CD4-positive, alpha-beta T cell treated with Interleukin-1 beta for 1 hour (primary cell): ENCODE data around the gene GMPR.

Source experiments
- DNase-seq, 2 donors: peaks; one replicate each; pipeline ENCODE4 v3.0.0-alpha.2; 2020 to 2022

Gene GMPR

DNA sequence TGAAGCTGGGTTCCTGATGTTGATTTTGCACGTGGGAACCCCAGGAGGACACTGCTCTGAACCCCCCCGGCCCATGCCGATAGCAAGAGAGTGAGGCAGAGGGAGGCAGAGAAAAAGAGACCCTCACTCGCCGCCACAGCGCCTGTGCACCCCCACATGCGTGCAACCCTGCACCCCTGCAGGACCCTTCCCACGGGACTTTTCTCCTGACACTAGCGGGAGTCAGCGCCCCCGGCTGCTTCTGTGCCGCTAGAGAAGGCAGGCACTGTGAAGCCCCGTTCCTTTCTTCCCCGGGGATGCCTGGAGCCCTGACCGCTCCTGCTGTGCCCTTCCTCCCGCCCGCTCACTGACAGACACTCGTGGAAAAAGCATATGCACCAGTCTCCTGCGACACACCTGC is 67.4 kb downstream of the GMPR start:
- no peak for DNase-seq

DNA sequence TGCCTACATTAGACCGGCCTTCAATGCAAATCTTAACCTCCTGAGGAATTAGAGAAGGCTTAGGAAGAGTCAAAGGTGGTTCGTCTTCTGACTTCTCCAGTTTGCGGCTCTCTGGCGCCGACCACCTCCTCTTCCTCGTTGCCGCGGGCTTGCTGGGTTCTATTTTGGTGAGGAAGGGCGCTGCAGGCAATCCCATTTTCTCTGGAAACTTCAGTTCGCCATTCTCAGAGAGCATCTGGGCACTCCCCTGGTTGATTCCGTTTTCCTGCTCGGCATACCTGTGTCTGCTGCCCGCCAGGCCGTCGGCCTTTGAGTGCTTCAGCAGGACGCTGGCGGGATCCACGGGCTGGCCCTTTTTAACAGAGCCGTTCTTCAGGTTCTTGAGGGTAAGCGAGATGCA is 67.9 kb downstream of the GMPR start:
- DNase-seq = no peak

DNA sequence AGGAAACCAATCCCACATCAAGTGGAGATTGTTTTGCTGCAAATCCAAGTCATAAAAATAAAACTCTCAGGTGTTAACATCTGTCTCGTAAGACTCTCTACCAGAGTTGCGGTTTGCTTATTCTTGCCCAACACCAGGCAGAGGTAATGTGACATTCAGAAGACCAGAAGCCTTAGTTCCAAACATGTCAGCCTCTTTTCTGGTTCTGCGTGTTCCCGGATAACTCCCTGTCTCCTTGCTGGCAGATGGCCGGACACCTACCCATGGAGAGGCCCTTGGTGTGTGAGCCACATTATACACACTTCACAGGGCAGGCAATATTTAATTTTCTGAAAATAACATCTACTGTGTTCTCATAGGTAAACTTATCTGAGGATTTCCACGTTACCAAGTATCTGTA is 73.4 kb downstream of the GMPR start:
- DNase-seq = no peak

DNA sequence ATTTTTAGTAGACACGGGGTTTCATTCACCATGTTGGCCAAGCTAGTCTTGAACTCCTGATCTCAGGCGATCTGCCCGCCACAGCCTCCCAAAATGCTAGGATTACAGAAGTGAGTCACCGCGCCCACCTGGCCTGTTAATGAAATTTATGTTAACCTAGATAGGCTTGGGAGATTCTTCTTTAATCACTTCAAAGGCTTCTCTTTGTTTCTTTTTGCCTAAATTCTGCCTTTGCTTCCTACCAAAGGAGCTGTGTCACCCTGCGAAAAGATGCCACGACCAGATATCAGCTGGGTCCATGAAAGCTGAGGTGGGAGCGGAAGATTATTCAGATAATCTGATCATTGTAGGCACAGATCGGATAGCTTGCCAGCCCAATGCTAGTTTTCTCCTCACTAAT is 75.3 kb downstream of the GMPR start:
- DNase-seq = no peak

DNA sequence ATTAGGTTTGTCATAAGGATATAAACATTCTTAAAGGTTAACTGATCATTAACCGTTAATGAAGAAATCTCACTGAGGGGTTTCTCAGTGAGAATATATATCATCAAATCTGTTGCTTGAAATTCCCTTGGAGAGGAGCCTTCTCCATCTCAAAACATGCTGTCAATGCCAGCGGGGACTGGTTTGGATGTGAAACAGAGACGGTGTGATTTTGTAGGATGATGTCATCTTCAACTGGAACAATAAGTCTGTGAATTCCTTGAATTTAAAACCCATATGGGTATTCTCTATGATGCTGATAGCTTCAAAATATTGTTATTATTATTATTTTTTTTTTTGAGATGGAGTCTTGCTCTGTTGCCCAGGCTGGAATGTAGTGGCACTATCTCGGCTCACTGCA is 75.9 kb downstream of the GMPR start:
- no peak for DNase-seq

DNA sequence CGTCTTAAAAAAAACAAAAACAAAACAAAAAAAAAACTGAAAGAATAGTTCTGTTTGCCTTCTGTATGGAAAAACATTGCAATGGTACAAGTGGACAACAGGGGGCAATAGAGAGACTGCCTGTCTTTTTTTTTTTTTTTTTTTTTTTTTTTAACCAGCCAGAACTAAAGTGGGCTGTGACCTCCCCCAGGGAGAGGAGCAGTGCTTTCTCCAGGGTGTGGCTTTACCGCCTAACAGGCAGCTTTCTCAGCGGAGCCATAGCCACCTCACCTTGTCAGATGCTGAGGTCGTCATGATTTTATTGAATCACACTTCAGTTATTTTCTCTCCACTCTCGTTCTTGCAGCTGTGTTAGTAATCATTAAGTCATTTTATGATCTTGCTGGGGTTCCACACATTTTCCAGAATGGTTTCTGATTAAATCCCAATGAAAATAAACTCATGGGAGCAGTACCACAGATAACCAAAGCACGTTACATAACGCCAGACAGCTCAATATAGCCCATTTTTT is 78.4 kb downstream of the GMPR start:
- DNase-seq = peak; percentile 26 to 65

DNA sequence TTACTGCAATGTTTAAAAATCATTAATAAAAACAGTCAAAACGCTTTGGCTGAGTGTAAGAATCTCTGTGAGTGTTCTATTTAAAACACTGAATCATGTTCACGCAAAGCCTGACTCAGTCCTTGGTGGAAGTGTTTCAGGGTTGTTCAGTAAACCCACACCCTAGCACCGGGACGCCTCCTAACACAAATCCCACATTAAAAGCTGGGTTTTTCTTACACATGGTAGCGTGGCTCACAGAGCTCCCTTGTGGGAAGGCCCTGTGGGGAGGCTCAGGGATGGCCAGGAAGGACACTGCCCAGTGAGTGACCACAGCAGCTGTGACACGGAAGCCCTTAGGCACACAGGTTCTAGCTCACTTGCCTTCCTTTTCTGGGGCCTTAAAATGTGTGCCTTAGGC is 80.2 kb downstream of the GMPR start:
- no peak for DNase-seq

DNA sequence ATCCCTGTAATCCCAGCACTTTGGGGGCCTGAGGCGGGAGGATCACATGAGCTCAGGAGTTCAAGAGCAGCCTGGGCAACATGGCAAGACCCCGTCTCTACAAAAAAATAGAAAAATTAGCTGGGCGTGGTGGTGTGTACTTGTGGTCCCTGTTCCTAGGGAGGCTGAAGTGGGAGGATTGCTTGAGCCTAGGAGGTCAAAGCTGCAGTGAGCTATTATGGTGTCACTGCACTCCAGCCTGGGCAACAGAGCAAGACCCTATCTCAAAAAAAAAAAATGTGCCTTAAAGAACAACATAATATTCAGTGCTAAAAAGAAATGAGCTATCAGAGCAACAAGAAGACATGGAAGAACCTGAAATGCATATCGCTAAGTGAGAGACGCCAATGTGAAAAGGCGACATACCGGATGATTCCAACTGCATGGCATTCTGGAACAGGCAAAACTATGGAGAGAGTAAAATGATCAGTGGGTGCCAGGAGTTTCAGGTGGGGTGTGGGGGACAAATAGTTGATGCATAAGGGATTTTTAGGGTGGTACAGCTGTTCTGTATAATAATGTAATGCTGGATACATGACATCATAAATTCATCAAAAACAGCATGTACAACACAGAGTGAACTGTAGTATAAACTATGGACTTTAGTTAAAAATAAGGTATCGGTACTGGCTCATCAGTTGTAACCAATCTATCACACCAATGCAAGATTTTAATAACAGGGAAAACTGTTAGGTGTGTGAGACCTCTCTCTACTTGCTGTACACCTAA is 80.8 kb downstream of the GMPR start:
- DNase-seq = no peak

DNA sequence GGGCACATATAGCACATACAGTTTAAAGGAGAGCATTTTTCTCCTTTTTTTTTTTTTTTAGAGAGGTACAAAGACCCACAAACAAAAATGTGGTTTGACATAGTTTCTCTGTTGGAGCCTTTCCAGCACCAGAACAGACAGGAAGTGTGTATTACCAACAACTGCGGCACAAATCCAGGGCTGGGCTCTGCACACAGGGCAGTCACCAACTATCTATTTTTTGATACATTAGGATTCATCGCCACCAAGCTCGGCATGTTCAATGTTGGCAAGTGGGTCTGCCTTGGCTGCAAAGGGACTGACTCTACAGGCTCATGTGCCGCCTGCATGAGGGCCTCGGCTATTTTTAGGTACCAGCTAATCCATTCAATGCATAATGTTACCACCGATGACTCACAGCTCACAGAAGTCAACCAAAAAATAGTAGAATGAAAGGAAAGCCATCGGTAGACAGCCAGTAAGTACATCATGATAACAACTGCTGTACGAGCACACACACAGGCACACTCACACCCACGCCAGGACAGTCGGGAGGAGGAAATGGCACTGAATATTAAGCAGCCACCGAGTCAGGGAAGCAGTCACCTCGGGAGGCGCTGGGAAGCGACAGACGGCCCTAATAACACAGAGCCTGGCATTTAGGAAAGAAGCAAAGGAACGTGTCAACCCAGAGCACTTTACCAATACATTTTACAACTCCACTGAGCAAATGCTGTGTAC is 81.6 kb downstream of the GMPR start:
- peak; percentile 65 to 70 for DNase-seq

DNA sequence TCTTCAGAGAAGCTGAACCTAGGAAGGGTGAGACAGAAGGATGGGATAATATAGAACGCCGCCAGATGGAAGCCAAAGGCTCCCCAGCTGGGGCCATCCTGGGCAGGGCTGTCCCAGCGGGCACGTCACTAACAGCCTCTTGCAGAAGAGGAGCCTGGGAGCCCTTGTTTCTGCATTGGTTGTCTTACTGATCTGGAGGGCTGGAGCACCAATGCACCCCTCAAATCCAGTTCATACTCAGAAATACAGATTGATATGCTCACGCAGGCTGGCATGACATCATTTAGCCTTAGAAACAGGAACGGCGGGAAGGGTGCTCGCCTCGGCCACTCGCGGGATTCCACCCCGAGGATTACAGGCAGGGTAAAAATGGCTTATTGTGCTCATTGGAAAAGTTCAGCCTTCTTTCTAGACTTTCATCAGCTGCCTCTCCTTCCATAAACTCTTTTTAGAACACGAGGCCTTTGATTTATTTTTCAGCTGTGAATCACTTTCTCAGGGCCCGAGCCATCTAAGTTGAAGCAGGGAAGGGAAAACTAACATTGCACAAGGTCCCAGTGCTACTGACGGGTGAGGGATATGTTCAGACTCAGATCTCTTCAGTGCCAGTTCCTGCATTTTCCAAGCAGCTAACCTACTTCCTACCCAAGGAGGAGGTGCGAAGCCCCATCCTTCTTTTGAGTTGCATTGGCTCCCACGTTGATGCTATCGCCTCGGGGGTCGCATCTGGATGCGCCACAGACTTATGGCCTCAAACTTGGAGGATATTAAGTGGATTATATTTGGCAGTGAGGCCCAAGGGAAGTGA is 82.3 kb downstream of the GMPR start:
- DNase-seq = no peak

DNA sequence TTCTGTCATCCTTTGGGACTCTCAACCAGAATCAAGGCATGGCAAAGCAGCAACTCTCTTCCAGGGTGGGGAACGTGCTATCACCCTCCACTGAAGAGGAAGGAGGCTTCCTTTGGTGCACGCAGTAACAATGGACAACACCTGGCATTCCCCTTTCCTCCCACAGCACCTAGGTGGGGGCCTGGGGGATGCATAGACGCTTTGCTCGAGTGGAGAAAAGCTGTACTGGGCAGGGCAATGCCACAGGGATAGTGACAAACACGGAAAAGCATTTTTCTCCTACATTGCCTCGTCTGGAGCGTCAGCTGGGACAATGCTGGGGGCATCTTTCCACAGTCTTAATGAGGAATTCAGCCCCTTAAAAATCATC is 82.9 kb downstream of the GMPR start:
- DNase-seq = no peak

DNA sequence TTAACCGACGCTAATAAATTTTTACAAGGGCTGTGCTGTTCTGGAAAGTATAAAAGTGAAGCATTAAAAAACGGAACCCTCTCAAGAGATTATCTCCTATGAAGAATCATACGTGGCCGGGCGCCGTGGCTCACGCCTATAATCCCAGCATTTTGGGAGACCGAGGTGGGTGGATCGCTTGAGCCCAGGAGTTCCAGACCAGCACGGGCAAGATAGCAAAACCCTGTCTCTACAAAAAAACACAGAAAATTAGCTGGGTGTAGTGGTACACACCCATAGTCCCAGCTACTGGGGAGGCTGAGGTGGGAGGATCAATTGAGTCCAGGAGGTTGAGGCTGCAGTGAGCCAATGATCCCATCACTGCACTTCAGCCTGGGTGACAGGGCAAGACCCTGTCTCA is 83.4 kb downstream of the GMPR start:
- DNase-seq = no peak

DNA sequence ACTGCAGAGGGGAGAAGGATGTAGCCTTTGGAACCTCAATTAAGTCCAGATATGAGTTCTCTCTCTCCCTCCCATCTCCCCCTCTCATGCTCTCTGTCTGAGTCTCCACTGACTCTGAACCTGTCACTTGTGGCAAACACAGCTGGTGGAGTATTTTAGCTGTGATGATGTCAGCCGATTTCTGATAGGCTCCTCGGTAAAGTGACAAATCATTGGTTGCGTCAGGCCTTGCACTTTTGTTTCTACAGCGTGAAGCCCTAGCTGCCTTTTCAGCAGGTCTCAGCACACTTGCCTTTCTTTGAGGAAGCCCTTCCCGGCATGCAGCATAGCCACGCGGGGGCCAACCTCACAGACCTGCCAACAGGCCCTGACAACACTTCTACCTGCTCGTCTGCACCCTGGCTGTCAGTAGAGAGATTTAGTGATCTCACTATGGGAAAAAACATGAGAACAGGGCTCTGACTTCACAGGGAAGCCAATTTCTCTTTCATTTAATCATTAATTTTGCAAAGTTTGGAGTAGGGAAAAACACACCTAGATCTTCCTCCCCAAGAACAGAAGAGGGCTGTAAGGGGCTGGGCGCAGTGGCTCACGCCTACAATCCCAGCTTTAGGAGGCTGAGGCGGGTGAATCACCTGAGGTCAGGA is 84.4 kb downstream of the GMPR start:
- DNase-seq = peak; percentile 82 to 84

DNA sequence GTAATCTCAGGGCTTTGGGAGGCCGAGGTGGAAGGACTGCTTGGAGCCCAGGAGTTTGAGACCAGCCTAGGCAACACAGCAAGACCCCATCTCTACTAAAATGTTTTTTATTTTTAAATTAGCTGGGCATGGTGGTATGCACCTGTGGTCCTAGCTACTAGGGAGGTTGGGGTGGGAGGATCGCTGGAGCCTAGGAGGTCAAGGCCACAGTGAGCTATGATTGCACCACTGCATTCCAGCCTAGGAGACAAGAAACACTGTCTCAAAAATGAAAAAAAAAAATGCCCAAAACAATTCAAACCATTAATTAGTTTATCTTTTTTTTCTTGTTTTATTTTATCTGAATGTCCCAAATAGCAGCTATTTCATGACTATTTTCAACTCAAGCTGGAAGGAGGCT is 85.8 kb downstream of the GMPR start:
- DNase-seq = no peak

DNA sequence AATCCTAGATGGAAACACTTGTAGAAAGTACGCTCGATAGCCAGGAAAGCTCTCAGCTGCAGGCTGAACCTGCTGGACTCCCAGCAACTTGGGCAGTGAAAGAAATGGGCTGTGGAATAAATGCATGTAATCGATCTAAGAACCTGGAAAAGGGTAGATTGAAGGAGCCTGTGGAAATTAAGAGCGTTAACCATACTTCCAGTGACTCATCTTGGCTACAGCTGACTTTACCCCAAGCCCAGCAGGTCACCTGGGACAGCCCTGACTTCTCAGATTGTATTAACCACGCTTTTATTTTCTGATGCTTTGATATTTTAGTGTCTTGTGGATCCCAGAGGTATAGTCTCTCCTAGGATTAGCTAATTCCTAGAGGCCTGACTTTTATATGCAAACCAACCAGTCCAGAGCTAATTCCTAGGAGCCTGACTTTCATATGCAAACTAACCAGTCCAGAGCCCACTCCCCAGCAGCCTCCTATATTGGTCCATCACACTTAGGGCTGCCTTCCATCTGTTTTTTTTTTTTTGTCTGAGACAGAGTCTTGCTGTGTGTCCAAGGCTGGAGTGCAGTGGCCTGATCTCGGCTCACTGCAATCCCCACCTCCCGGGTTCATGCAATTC is 86.3 kb downstream of the GMPR start:
- no peak for DNase-seq

DNA sequence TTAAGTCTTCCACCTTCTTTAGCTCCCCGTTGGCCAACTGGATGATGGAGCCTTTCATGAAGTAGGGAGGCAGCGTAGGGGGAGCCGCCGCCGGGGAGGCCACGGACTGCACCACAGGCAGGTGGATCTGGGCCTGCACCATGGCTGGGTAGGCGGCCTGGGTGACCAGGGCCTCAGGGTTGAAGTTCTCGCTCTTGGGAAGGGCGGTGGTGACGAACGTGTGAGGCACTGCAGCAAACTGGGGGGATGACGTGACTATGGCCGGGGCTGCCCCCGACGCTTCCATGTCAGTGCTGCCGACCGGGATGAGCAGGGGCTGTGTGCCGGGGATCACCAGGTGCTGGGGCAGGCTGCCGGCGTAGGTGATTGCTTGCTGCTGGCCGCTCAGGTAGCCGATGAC is 88.1 kb downstream of the GMPR start:
- no peak for DNase-seq

DNA sequence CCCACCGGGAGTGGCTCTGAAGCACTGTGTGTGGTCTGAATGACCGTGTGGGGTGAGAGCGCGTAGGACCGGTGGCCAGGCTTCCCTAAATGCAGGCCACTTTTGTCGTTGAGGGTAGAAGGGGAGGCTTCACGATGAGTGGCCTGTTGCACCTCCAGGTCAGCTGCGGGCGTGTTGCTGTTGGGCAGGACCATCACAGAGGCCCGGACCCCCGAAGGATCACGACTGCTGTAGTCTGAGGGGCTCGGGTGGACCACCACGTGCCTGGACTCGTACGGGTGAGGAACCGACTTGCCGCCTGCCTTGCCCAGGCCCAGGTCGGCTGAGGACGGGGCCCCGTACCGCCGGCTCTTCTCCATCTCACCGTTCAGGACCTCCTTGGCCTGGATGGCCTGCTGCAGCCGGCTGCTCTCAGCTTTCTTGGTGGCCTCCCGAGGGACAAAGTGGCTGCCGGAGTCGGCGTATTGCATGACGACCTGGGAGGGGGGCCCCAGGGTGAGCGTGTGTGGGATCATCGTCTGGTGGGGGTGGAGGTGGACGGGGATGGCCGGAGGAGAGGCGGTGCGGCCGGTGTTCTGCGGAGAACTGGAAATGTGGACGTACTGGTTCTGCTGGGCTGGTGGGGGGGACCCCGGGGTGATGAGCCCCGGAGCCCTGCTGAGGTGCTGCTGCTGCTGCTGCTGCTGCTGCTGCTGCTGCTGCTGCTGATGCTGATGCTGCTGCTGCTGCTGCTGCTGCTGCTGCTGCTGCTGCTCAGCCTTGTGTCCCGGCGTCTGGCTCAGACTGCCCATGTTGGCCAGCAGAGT is 88.8 kb downstream of the GMPR start:
- DNase-seq = no peak

DNA sequence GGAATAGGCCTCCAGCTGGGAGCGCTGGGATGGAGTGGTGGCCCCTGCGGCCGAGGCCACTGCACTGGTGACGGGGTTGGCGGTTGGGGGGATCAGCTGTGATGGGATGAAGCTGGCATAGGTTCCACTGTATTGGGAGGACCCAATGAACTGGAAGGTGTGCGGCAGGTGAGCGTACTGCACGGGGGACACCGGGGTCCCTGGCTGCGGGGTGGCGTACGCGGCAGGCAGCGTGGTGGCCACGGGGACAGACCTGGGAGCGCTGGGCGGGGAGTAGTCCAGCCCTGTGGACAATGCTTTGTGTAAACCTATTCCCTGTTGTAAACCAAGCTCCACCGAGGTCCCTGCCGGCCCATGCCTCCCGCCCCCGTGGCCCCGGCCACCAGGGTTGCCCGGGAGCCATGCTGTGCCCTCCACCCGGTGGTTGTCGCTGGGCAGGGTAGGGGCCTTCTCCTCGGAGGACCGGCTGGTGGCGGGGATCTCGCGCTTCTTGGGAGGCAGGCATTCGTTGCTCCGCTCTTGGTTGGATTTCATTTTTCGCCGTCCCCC is 89.5 kb downstream of the GMPR start:
- DNase-seq = no peak

DNA sequence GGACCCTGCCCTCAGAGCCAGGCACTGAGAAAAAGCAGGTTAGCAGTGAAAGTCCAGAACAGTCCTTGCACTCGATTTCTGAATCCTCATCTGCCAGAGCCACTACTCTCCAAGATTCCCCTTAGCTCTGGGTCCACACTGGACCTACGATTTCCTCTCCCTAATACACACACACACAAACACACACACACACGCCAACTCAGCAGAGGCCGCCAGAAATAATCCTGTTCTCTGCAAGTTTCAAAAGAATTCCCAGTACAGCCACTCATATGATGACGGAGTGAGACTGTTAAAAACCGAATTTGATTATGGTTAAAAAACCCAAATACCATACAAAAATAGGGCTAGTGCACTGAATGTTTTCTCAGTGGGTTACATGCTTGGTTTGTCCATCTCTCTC is 90.8 kb downstream of the GMPR start:
- DNase-seq = no peak

DNA sequence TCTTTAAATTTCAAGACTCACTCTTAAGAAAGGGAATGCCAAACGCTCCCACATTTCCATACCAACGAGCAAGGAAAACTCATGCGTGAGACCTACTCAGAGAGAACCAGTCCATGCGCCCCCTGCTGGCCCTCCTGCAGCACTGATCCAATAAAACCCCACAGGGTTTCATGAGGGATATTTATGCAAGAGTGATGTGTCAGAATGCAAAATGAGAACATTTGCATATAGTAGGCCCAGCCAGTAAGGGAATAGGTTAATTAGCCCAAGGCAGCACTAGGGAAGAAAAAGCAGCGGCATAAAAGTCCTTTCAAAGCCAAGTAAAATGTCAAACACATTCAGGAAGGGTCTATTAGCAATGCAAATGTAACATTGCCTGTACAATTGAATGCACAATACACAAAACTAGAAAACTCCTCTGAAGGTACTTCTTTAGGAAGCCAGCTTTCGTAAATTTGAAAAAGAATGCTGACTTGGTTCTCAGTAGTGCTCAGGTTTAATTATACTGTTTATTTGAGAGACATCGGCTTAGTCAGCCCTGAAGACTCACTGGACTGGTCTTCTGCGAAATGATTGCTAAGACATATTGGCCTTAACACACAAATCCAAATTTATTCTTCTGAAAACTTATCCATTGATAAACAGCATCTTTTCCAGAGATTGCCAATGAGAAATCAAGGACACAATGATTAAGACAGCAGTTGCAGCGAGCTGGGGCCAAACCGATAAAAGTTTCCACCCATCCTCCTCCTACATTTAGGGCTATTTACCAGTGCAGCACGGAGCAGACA is 93.2 kb downstream of the GMPR start:
- DNase-seq = peak; percentile 58 to 64

DNA sequence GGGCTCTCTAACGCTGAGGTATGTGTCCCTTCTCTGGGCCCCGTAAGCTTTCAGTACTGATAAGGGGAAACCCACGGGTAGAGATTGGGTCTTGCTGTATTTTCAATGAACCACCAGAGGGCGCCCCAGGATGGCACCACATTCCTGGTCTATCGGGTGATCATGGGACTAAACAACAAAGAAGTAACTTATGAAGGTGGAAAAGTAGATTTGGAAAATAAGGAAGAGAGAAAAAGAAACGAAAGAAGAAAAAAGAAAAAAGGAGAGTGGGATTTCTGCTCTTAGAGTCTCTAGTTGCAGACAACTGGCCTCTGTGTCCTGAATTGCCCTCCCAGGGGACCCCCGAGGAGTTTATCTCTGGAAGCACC is 93.8 kb downstream of the GMPR start:
- peak; percentile 81 to 87 for DNase-seq
